ENCODE measurements around the gene SHH.

Gene SHH

GRCh38 chr7:155813546-155814315, 1.5 kb upstream of the SHH start:
- TF ChIP-seq MZF1 (tag by site-specific recombination; IDR thresholded peaks at IDR 0.05; ENCODE audit: borderline replicate concordance) (no peak), ZNF426 (tag by site-specific recombination; IDR thresholded peaks at IDR 0.05) (no peak), PATZ1 (tag by site-specific recombination; IDR thresholded peaks at IDR 0.05) (no peak), PRDM2 (tag by site-specific recombination; IDR thresholded peaks at IDR 0.05; ENCODE audit: borderline replicate concordance) (no peak), EGR2 (tag by site-specific recombination; IDR thresholded peaks at IDR 0.05; ENCODE audit: low read depth) (no peak), ZNF2 (tag by site-specific recombination; IDR thresholded peaks at IDR 0.05) (no peak), ZNF335 (tag by site-specific recombination; conservative IDR thresholded peaks at IDR 0.05) (no peak), ZFP3 (tag by site-specific recombination; IDR thresholded peaks at IDR 0.05; ENCODE audit: low read depth) (no peak)
- Histone ChIP-seq H3K36me3 (ENCODE audit: control insufficient read depth in 2 of 2, insufficient read depth in 1 of 2, low read length in 2 of 2) (no peaks in the 10 kb centered on the region), H3K4me1 (ENCODE audit: control insufficient read depth, insufficient read depth, low read length) (peaks cover 2% of the 10 kb centered on the region; the same call in 1 of the 2 replicates), H3K9me3 (ENCODE audit: control insufficient read depth, insufficient read depth, low read depth, low read length) (no peaks in the 10 kb centered on the region), H3K27ac (ENCODE audit: extremely low read depth, low read depth, low read length) (no peak overlapping the region), H3K4me3 (ENCODE audit: low read depth, low read length) (no peak overlapping the region)
- POLR2A ChIA-PET = interaction anchor here (0.6 kb wide), 1 partner anchor 913 kb away, joined by 3 read pairs; no protein-coding TSS in a partner anchor
- CTCF ChIA-PET = interaction anchor here (0.6 to 1.9 kb wide), 5 partner anchors 47 to 1003 kb away, joined by 3 to 10 read pairs (median 4); no protein-coding TSS in a partner anchor

- CTCF ChIA-PET = interaction anchor here (0.6 to 1.9 kb wide), 7 partner anchors 12 to 1003 kb away, joined by 3 to 10 read pairs (median 3); no protein-coding TSS in a partner anchor
- Histone ChIP-seq H3K4me1 (ENCODE audit: control insufficient read depth, insufficient read depth, low read length) (peaks cover 2% of the 10 kb centered on the region; the same call in 1 of the 2 replicates), H3K4me3 (ENCODE audit: low read depth, low read length) (no peak overlapping the region), H3K27ac (ENCODE audit: extremely low read depth, low read depth, low read length) (no peak overlapping the region), H3K36me3 (ENCODE audit: control insufficient read depth in 2 of 2, insufficient read depth in 1 of 2, low read length in 2 of 2) (no peaks in the 10 kb centered on the region), H3K9me3 (ENCODE audit: control insufficient read depth, insufficient read depth, low read depth, low read length) (no peaks in the 10 kb centered on the region)
- POLR2A ChIA-PET = interaction anchor here (0.6 kb wide), 1 partner anchor 914 kb away, joined by 3 read pairs; no protein-coding TSS in a partner anchor
- TF ChIP-seq ZNF624 (tag by site-specific recombination; IDR thresholded peaks at IDR 0.05) (no peak), ZNF639 (tag by site-specific recombination; IDR thresholded peaks at IDR 0.05) (no peak), ZNF596 (tag by site-specific recombination; IDR thresholded peaks at IDR 0.05) (no peak), ZNF169 (tag by site-specific recombination; IDR thresholded peaks at IDR 0.05) (no peak), ZBTB6 (tag by site-specific recombination; IDR thresholded peaks at IDR 0.05) (no peak), ZNF629 (tag by site-specific recombination; IDR thresholded peaks at IDR 0.05) (no peak), ZNF211 (tag by site-specific recombination; IDR thresholded peaks at IDR 0.05; ENCODE audit: low read depth) (no peak), ZFHX2 (tag by site-specific recombination; conservative IDR thresholded peaks at IDR 0.05) (peak; percentile 23), ZNF24 (tag by site-specific recombination; IDR thresholded peaks at IDR 0.05) (no peak), ZFP69B (tag by site-specific recombination; IDR thresholded peaks at IDR 0.05) (no peak), ZNF544 (tag by site-specific recombination; IDR thresholded peaks at IDR 0.05) (no peak), MEIS1 (CRISPR knock-in tag; IDR thresholded peaks at IDR 0.05; ENCODE audit: borderline replicate concordance) (no peak), ZNF112 (tag by site-specific recombination; IDR thresholded peaks at IDR 0.05) (no peak), EGR2 (tag by site-specific recombination; IDR thresholded peaks at IDR 0.05; ENCODE audit: low read depth) (peak; percentile 46; the same call in 1 of the 2 replicates)
Measured at GRCh38 chr7:155813125-155813524, 862 bp upstream of the SHH start.
